Measurements from ENCODE around the gene KLF2.

KLF2 gene

GRCh38 chr19:16327501-16327900 is 2.9 kb downstream of the KLF2 start:
- TF ChIP-seq GATA2 (IDR thresholded peaks at IDR 0.05; ENCODE audit: low read depth, low read length) (no peak), GATA3 (IDR thresholded peaks at IDR 0.05; ENCODE audit: low read depth, low read length) (no peak)

GRCh38 chr19:16327911-16328823 is 3.5 kb downstream of the KLF2 start:
- TF ChIP-seq GATA3 (IDR thresholded peaks at IDR 0.05; ENCODE audit: low read depth, low read length) (no peak), GATA2 (IDR thresholded peaks at IDR 0.05; ENCODE audit: low read depth, low read length) (no peak)

- TF ChIP-seq GATA2 (IDR thresholded peaks at IDR 0.05; ENCODE audit: low read depth, low read length) (no peak), GATA3 (IDR thresholded peaks at IDR 0.05; ENCODE audit: low read depth, low read length) (no peak)
These were observed 4.3 kb downstream of the KLF2 start for GRCh38 chr19:16328824-16329482.

DNA sequence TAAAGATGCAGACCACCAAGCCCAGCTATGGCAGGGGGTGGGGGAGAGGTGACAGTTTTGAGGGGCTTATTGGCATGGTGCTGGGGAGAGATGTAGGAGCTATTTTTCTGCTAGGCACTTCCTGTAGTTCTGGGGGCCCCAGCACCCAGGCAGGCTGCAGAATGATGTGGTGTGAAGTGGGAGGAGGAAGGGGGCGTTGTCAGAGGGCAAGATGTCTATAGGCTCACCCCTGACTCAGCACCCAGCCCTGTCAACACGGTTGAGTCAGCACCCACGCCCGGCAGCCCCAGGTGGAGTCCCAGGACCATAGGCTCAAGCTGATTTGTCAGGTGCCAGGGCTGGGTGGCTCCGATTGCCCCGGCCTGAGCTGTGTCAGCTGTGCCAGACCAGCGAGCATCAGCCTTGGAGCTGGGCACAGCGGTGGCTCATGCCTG is 5.8 kb downstream of the KLF2 start:
- TF ChIP-seq GATA3 (IDR thresholded peaks at IDR 0.05; ENCODE audit: low read depth, low read length), result no peak
- no peak for TF ChIP-seq GATA2 (IDR thresholded peaks at IDR 0.05; ENCODE audit: low read depth, low read length)

GRCh38 chr19:16330806-16331690 is 6.4 kb downstream of the KLF2 start:
- TF ChIP-seq GATA2 (IDR thresholded peaks at IDR 0.05; ENCODE audit: low read depth, low read length), result no peak
- no peak for TF ChIP-seq GATA3 (IDR thresholded peaks at IDR 0.05; ENCODE audit: low read depth, low read length)

- TF ChIP-seq GATA3 (IDR thresholded peaks at IDR 0.05; ENCODE audit: low read depth, low read length) (no peak), GATA2 (IDR thresholded peaks at IDR 0.05; ENCODE audit: low read depth, low read length) (no peak)
These were observed 8.5 kb downstream of the KLF2 start for GRCh38 chr19:16333001-16333586.

DNA sequence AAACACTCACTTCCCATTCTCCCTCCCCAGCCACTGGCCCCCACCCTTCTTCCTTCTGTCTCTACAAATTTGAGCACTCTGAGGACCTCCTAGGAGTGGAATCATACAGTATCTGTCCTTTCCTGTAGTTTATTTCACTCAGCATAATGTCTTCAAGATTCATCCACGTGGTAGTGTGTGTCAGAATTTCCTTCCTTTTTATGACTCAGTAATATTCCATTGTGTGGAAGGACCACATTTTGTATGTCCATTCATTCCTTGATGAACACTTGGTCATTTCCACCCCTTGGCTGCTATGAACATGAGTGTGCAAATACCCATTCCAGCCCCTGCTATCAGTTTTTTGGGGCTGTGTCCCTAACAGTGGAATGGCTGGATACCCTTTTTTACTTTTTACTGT is 9.8 kb downstream of the KLF2 start:
- TF ChIP-seq GATA2 (IDR thresholded peaks at IDR 0.05; ENCODE audit: low read depth, low read length) (no peak), GATA3 (IDR thresholded peaks at IDR 0.05; ENCODE audit: low read depth, low read length) (no peak)

DNA sequence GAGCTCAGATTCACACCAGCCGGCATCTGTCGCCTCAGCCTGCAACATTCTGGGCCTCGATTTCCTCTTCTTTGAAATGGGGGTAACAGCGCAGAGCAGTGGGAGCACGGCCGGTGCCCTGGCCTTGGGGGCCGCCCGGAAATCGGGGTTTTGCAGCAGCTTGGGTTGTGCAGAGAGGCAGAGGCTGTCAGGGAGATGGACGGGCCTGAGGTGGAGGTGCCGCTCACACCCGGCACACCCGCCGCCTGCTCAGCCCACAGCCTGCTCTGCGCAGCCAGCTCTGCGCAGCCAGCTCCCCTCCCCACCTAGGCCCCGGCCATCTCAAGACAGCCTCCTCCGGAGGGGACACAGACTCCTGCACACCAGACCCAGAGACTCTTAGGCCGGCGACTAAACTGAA is 10.6 kb downstream of the KLF2 start:
- no peak for TF ChIP-seq GATA2 (IDR thresholded peaks at IDR 0.05; ENCODE audit: low read depth, low read length)
- no peak for TF ChIP-seq GATA3 (IDR thresholded peaks at IDR 0.05; ENCODE audit: low read depth, low read length)

DNA sequence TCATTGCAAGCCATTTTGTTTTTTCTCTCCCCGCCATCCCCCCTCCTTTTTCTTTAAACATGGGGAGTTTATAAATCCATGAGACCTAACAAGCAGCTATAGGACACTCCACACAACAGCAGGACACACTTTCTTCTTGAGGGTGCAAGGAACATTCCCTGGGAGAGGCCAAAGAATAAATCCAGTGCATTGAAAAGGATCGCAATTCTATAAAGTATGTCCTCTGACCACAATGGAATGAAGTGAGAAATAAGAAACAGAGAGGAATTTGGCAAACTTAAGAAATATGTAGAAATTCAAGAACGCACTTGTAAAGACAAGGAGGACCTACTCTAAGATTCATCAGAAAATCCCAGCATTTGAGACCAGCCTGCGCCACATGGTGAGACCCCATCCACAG is 11.9 kb downstream of the KLF2 start:
- no peak for TF ChIP-seq GATA3 (IDR thresholded peaks at IDR 0.05; ENCODE audit: low read depth, low read length)
- TF ChIP-seq GATA2 (IDR thresholded peaks at IDR 0.05; ENCODE audit: low read depth, low read length), result no peak

DNA sequence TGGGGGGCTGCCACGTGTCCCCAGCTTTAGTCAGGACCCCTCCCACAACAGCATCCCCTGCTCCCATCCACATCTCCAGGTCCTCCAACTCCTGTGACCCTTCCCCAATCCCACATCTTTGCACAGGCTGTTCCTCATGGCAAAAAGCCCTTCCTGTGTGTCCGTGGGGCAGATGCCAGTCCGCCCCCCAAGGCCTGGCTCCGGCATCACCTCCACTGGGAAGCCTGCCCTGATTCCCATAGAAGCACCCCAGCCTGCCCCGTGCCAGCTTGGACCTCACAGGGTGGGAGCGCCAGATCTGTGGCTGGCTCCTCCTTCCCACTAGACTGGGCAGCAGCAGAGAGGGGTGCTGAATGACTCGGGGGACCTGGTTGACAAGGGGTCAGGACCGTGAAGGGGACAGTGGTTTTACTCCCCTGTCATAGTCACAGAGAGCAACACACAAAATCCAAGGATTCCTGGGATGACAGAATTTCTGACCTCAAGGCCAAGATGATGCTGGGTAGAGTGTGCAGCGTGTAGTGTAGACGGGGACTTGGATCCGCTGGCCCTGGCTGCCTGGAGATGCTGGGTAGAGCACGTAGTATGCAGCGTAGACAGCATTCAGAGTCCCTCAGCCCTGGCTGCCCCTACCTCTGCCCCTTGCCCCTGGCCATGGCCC is 13.3 kb downstream of the KLF2 start:
- TF ChIP-seq GATA2 (IDR thresholded peaks at IDR 0.05; ENCODE audit: low read depth, low read length) (no peak), GATA3 (IDR thresholded peaks at IDR 0.05; ENCODE audit: low read depth, low read length) (no peak)

GRCh38 chr19:16338470-16339360 is 14.1 kb downstream of the KLF2 start:
- no peak for TF ChIP-seq GATA3 (IDR thresholded peaks at IDR 0.05; ENCODE audit: low read depth, low read length)
- TF ChIP-seq GATA2 (IDR thresholded peaks at IDR 0.05; ENCODE audit: low read depth, low read length), result no peak

DNA sequence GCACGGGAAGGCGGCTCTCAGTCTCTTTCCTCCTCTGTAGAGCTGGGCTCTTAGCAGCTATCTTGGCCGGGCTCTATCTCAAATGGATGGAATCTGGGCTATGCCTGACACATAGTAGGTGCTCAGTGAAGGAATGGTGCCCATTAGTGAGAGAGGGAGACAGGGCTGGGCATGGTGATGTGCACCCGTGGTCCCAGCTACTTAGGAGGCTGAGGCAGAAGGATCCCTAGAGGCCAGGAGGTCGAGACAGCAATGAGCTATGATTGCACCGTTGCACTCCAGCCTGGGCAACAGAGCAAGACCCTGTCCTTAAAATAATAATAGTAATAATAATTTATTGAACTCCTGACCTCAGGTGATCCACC is 14.7 kb downstream of the KLF2 start:
- no peak for TF ChIP-seq GATA3 (IDR thresholded peaks at IDR 0.05; ENCODE audit: low read depth, low read length)
- TF ChIP-seq GATA2 (IDR thresholded peaks at IDR 0.05; ENCODE audit: low read depth, low read length), result no peak
